Glomerular visceral epithelial cell (primary cell): Measurements from ENCODE around the gene CHST9.
"Not testable (repeated sequence)": the region's sequence is repeated elsewhere in the genome, so short reads cannot be mapped to it uniquely, and the experiment has no call there.

Experiments
- DNase-seq: peaks from one replicate; pipeline ENCODE4 v3.0.0-alpha.2; 2016; ENCODE audit errors: extremely low spot score

The CHST9 gene

GRCh38 chr18:27094621-27095020 lies 90.5 kb downstream of the CHST9 start:
- no peak for DNase-seq

DNA sequence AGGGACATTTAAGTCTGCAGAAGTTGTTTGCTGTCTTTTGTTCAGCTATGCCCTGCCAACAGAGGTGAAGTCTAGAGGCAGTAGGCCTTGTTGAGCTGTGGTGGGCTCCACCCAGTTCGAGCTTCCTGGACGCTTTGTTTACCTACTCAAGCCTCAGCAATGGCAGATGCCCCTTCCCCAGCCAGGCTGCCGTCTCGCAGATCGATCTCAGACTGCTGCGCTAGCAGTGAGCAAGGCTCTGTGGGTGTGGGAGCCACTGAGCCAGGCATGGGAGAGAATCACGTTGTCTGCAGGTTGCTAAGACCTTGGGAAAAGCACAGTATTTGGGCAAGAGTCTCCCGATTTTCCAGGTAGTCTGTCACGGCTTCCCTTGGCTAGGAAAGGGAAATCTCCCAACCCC lies 91.8 kb downstream of the CHST9 start:
- DNase-seq: not testable (repeated sequence)

GRCh38 chr18:27081701-27082100 lies 103.4 kb downstream of the CHST9 start:
- DNase-seq: no peak

GRCh38 chr18:27075828-27076227 lies 109.3 kb downstream of the CHST9 start:
- DNase-seq: no peak

DNA sequence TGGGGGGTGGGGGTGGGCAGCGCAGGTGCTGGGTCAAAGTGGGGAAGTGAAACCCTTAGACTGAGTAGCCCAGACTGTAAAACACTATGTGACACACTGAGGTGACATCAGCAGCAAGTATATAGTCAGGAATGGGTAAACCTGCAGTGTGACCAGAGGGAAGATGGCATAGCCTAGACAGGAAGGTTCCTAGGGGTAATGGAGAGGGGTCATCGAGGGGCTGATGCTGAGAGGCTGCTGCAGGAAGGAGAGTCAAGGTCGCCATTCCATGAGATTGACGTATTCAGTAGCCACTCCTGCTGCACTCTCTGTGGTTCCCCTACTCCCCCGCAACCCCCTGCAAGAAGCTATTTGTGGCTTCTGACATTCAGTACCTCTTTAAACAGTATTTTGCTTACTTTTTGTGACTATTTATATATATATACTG lies 111.7 kb downstream of the CHST9 start:
- DNase-seq: no peak

DNA sequence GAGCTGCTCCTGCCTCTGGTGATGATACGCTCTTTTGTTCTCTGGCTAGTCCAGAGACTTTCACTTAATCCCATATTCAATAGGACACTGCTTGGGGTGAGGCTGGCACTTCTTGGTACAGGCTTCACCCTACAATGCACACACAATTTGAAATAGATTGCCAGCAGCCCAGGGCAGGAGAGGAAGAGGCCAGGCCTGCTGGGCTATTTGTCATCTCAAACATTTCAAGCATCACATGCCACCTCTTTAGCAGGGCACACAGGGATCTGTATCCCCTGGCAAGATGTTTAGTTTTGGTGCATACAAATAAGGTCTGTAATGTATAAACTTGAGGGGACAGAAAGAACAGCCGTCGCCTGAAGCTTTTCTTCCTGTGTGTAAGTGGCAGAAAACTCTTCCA lies 120.4 kb downstream of the CHST9 start:
- DNase-seq: no peak

DNA sequence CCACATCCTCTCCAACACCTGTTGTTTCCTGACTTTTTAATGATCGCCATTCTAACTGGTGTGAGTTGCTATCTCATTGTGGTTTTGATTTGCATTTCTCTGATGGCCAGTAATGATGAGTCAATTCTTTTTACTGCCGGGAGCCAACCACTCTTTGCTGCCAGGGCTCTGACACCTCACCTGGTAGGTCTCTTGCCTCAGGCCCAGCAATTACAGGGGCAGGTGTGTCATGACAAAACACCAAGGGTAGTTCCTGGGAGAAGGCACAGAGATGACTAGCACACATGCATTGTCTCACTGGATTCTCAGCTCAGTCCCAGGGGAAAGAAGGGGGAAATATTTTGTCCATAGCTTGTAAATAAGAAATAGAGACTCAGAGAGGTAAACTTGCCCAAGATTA lies 122.3 kb downstream of the CHST9 start:
- DNase-seq: peak; percentile 9

DNA sequence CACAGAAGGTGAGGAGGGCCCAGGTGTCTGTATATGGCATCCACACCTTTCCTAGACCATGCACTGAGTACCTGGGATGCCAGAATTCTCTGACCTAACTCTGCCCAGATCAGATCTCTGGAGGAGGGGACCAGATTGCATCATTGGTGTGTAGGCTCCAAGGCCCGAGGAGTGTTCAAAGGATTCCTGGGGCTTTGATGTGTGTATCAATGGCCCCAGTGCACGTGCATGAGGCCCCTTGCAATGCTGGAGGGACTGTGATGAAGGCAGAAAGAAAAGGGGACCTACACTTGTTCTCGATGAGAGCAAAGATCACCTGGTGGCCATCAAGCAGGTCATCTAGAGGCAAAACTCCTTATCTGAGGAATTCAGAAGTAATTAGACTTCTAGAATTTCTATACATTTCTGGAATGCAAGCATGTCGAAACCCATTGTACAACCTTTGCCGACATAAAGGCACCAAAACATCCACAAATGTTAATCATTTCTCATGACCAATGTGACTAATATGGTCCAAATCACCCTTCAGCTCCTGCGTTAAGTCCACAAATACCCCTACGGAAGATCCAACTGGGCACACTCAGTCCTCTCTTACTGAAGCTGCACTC lies 123.5 kb downstream of the CHST9 start:
- no peak for DNase-seq

GRCh38 chr18:27057519-27058234 lies 127.4 kb downstream of the CHST9 start:
- DNase-seq: no peak

GRCh38 chr18:27054926-27055325 lies 130.2 kb downstream of the CHST9 start:
- no peak for DNase-seq

DNA sequence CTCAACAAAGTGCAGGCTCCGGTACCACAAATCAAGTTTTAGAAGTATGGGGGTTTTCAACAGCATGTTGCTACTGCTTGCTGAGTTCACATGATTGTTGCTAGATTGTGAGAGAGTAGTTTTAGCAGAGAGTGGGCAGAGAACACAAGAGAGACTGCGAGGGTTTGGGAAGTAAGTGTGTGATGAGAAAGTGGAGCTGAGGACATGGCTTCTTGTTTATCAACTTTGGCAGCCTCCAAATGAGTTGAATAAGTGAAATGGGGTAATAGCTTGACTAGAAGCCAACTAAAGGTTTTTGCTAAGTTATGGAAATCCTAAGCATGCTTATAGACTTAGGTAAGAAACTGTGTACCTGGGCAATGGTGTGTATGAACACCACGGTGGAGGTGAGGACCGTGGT lies 135.1 kb downstream of the CHST9 start:
- no peak for DNase-seq

- DNase-seq: no peak
Observed at GRCh38 chr18:27045342-27045741, 139.8 kb downstream of the CHST9 start.

DNA sequence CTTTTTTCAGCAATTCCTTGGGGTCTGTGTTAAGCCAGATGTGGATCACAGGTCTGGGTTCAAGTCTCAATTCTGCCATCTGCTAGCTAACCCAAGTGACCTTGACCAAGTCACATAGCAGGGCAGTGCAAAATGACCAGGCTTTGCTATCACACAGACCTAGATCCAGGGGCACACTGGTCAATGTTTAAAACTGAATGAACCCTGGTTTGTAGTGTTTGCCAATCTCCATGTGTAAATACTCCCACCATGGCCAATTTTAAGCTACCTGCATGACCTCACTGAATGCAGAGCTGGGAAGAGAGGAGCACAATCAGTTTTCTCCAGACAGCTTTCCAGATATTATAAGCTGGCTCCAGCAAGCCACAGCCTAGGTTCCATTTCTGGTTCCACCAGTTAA lies 142.9 kb downstream of the CHST9 start:
- no peak for DNase-seq

GRCh38 chr18:27040796-27041195 lies 144.3 kb downstream of the CHST9 start:
- no peak for DNase-seq

DNA sequence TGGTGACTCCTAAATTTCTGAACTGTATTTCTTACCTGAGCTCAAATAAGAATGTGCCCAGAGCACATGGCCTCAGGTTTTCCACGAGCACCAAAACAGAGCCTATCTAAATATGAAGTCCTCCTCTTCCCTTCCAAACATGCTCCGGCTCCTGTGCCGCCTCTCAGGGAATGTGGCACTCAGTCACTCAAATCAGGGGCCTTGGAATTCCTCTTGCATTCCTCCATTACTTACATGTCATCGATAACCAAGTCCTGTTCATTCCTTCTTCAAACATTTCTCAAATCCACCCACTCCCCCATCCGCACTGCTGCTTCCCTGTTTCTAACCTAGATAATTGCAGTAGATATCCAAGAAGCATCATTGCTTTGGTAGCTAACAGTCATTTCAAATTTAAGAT lies 151.4 kb downstream of the CHST9 start:
- DNase-seq: no peak

DNA sequence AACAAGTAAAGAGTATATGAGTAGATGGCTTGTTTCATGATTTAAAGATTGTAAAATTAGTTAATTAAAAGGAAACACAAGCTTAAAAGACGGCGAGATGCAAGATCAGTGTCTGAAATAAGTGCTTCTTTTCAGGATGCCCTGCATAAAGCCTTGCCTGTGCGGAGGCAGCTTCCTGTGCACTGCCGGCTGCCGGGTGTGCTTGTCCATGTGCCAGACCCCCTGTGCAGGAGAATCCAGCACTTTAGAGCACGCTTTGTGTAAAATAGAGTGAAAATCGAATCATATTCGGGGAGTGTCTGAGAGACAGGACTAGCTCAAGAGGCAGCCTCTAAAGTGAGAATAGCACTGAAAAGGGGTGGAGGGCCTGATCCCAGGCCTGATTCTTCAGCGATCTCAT lies 154.7 kb downstream of the CHST9 start:
- DNase-seq: no peak

DNA sequence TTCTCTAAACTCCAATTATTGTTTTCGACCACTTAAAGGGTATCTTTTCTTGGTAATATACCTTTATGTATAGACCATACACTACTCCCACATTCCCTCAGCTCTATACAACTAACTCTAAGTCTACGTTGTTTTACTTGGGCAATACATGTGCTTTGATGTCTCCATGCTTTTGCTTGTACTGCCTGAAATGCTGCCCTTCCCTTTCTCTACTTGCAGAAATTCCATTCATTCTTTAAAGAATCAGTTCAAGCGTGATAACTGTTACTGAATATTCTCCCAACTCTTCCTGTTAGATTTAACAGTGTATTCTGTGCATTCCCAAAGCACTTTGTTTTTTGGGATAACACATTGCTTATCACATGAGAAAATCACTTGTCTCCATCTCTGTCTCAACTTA lies 162.6 kb downstream of the CHST9 start:
- DNase-seq: no peak

DNA sequence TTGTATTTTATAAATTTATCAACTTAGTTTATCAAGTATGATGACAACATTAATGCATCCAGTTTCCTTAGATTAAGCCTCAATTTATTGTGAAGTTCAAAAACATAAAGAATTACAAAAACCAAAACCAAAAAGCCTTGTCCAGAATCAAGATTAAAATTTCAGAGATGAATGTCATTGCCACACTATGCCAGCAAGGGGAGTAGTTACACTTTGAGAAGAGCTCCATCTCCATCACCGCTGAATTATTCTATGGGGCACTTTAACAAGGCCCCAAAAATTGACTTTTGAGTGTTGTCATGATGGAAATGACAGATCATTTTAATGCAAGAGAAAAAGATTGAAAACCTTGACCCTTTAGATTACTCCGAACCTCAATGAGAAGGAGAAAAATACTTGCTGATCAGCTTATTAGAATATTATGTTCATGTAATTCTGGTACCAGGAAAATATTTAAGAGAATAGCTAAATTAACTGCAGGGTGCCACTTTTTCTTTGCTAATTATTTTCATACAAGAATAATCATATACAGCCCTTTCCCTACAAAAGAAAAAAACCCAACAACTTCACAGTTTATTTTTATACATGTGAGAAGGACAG lies 167.1 kb downstream of the CHST9 start:
- peak; percentile 30 for DNase-seq

- DNase-seq: peak; percentile 7
Observed at GRCh38 chr18:27014841-27015240, 170.3 kb downstream of the CHST9 start.

DNA sequence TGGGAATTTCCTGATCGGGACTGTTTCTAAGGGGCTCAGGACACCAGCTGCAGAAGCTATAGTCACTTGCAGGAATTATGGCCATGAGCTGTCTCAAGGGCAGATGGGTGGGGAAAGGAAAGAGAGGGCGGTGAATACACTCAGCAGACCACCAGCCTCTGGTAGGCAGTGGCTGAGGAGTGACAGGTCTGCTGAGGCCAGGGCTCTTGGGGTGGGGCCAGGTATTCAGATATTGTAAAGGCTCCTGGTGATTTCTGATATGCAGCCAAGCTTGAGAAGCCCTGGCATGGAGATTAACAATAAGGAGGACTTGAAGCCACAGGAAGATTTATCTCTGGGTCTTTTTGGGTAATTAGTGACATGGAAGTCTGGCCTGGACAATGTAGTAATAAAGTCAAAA lies 174.3 kb downstream of the CHST9 start:
- DNase-seq: no peak

DNA sequence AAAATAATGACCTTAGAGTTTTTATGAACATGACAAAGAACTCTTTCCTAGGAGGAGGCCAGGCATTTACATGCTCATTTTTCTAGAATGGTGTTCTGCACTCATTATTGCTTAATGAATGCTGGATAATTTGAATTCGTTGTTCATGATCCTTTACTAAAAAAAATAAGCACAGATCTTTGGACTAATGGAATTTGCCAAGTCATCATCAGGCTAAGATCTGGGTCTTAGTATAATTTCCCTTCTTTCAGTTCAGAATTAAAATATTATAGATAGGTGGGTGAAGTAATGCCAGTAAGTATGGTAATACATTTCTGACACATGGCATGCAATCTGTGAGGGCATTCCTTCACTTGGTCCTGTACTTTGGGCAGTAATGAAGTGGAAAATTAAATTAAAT lies 175.8 kb downstream of the CHST9 start:
- no peak for DNase-seq

- DNase-seq: no peak
Observed at GRCh38 chr18:27008575-27008974, 176.5 kb downstream of the CHST9 start.

GRCh38 chr18:27007880-27008279 lies 177.2 kb downstream of the CHST9 start:
- DNase-seq: peak; percentile 2
